HEK293 (cell line): ENCODE data around the gene OR52E5.

ENCODE experiments used
- CTCF ChIA-PET: fragments of 350-600 bp; formaldehyde crosslinking; extraction: SDS; loops from one replicate; lab custom pipeline; 2021; ENCODE audit warnings: antibody characterized with exemption; lab: Yijun Ruan, JAX
- POLR2A ChIA-PET: fragments of 300-600 bp; formaldehyde crosslinking; extraction: SDS; loops from one replicate; lab custom pipeline; 2020; ENCODE audit warnings: antibody characterized with exemption, inconsistent platforms; lab: Yijun Ruan, JAX
- H3K27ac ChIP-seq: fragments of 200-500 bp; sonication (Bioruptor generic); 2 replicates; pipeline ENCODE4 v1.5.1; 2014; ENCODE audit warnings: low read depth, low read length, control low read depth, inconsistent platforms; ENCODE audit errors: extremely low read depth
- H3K36me3 ChIP-seq, 2 experiments: fragments of 200-500 bp in 1 of 2; sonication (Bioruptor generic) in 1 of 2; 1 replicate in 1 of 2; 2 replicates in 1 of 2; pipeline ENCODE4 v1.5.1; 2014 to 2017; ENCODE audit warnings: inconsistent platforms in 2 of 2, low read length in 2 of 2; ENCODE audit not compliant: control insufficient read depth in 2 of 2, insufficient read depth in 1 of 2
- H3K4me1 ChIP-seq: fragments of 200-500 bp; sonication (Bioruptor generic); 2 replicates; pipeline ENCODE4 v1.5.1; 2014; ENCODE audit warnings: mild to moderate bottlenecking, low read length, inconsistent platforms; ENCODE audit not compliant: control insufficient read depth, insufficient read depth
- H3K4me3 ChIP-seq: 2 replicates; pipeline ENCODE4 v1.5.1; 2011; ENCODE audit warnings: low read depth, mild to moderate bottlenecking, control low read depth, low read length, moderate library complexity
- H3K9me3 ChIP-seq: fragments of 200-500 bp; sonication (Bioruptor generic); 2 replicates; pipeline ENCODE4 v1.5.1; 2014; ENCODE audit warnings: low read depth, low read length, inconsistent platforms; ENCODE audit not compliant: control insufficient read depth, insufficient read depth
- ATF2 ChIP-seq: fragments of 450-650 bp; formaldehyde crosslinking; IDR thresholded peaks from 2 replicates; pipeline ENCODE4 v1.5.1; 2016; ENCODE audit warnings: missing biosample characterization, missing genetic modification characterization, low read depth
- KLF1 ChIP-seq: fragments of 450-650 bp; formaldehyde crosslinking; IDR thresholded peaks from 2 replicates; pipeline ENCODE4 v1.5.1; 2016; ENCODE audit warnings: missing biosample characterization, missing genetic modification characterization
- KLF10 ChIP-seq: fragments of 450-650 bp; IDR thresholded peaks from 2 replicates; pipeline ENCODE4 v1.5.1; 2018; ENCODE audit warnings: missing biosample characterization, mild to moderate bottlenecking, missing genetic modification characterization
- PATZ1 ChIP-seq: fragments of 450-650 bp; formaldehyde crosslinking; IDR thresholded peaks from 2 replicates; pipeline ENCODE4 v1.5.1; 2016; ENCODE audit warnings: missing biosample characterization, missing genetic modification characterization
- PRDM4 ChIP-seq: fragments of 450-650 bp; formaldehyde crosslinking; IDR thresholded peaks from 2 replicates; pipeline ENCODE4 v1.5.1; 2017; ENCODE audit warnings: missing biosample characterization, missing genetic modification characterization
- RBAK ChIP-seq: fragments of 450-650 bp; formaldehyde crosslinking; IDR thresholded peaks from 2 replicates; pipeline ENCODE4 v1.5.1; 2016; ENCODE audit warnings: missing biosample characterization, missing genetic modification characterization
- REST ChIP-seq: fragments of 450-650 bp; formaldehyde crosslinking; IDR thresholded peaks from 2 replicates; pipeline ENCODE4 v1.5.1; 2016; ENCODE audit warnings: missing biosample characterization, missing genetic modification characterization
- TCF7L2 ChIP-seq: IDR thresholded peaks from 2 replicates; pipeline ENCODE4 v1.6.1; 2011; ENCODE audit warnings: low read depth, mild to moderate bottlenecking, inconsistent platforms, low read length, moderate library complexity, borderline replicate concordance
- ZBTB48 ChIP-seq: fragments of 450-650 bp; formaldehyde crosslinking; IDR thresholded peaks from 2 replicates; pipeline ENCODE4 v1.5.1; 2016; ENCODE audit warnings: missing biosample characterization, missing genetic modification characterization
- ZNF112 ChIP-seq: fragments of 450-650 bp; formaldehyde crosslinking; IDR thresholded peaks from 2 replicates; pipeline ENCODE4 v1.5.0; 2017; ENCODE audit warnings: missing biosample characterization, missing genetic modification characterization
- ZNF133 ChIP-seq: fragments of 450-650 bp; formaldehyde crosslinking; IDR thresholded peaks from 2 replicates; pipeline ENCODE4 v1.5.1; 2016; ENCODE audit warnings: missing biosample characterization, missing genetic modification characterization
- ZNF138 ChIP-seq: fragments of 450-650 bp; formaldehyde crosslinking; IDR thresholded peaks from 2 replicates; pipeline ENCODE4 v1.5.1; 2016; ENCODE audit warnings: missing biosample characterization, missing genetic modification characterization, borderline replicate concordance
- ZNF16 ChIP-seq: fragments of 450-650 bp; formaldehyde crosslinking; IDR thresholded peaks from 2 replicates; pipeline ENCODE4 v1.5.1; 2016; ENCODE audit warnings: low read depth, missing biosample characterization, missing genetic modification characterization
- ZNF426 ChIP-seq: fragments of 450-650 bp; formaldehyde crosslinking; IDR thresholded peaks from 2 replicates; pipeline ENCODE4 v1.5.1; 2017; ENCODE audit warnings: missing biosample characterization, missing genetic modification characterization, mild to moderate bottlenecking, inconsistent platforms, moderate library complexity
- ZNF518A ChIP-seq: fragments of 450-650 bp; formaldehyde crosslinking; conservative IDR thresholded peaks from 2 replicates; pipeline ENCODE4 v1.5.1; 2016; ENCODE audit warnings: low read depth, missing biosample characterization, missing genetic modification characterization
- ZNF621 ChIP-seq: fragments of 450-650 bp; formaldehyde crosslinking; IDR thresholded peaks from 2 replicates; pipeline ENCODE4 v1.5.1; 2017; ENCODE audit warnings: missing biosample characterization, missing genetic modification characterization
- ZNF623 ChIP-seq: fragments of 450-650 bp; formaldehyde crosslinking; IDR thresholded peaks from 2 replicates; pipeline ENCODE4 v1.5.1; 2016; ENCODE audit warnings: missing biosample characterization, missing genetic modification characterization
- ZNF677 ChIP-seq: fragments of 450-650 bp; IDR thresholded peaks from 2 replicates; pipeline ENCODE4 v1.5.0; 2018; ENCODE audit warnings: missing biosample characterization, mild to moderate bottlenecking, missing genetic modification characterization, moderate library complexity
- ZNF704 ChIP-seq: fragments of 450-650 bp; formaldehyde crosslinking; IDR thresholded peaks from 2 replicates; pipeline ENCODE4 v1.5.1; 2016; ENCODE audit warnings: missing biosample characterization, missing genetic modification characterization
- ZNF76 ChIP-seq: fragments of 450-650 bp; formaldehyde crosslinking; IDR thresholded peaks from 2 replicates; pipeline ENCODE4; 2016; ENCODE audit warnings: low read depth, missing biosample characterization, missing genetic modification characterization, borderline replicate concordance
- ZNF768 ChIP-seq: fragments of 450-650 bp; formaldehyde crosslinking; IDR thresholded peaks from 2 replicates; pipeline ENCODE4 v1.5.1; 2018; ENCODE audit warnings: missing biosample characterization, mild to moderate bottlenecking, missing genetic modification characterization

The OR52E5 gene

GRCh38 chr11:5938603-5938965 lies 45.6 kb downstream of the OR52E5 start:
- ChIA-PET POLR2A (no interaction called here), CTCF (no interaction called here)
- Histone ChIP-seq H3K4me1 (no peaks in the 10 kb centered on the region), H3K9me3 (no peaks in the 10 kb centered on the region), H3K36me3 (no peaks in the 10 kb centered on the region), H3K27ac (no peak overlapping the region), H3K4me3 (no peak overlapping the region)
- TF ChIP-seq ZNF621, result no peak
- no peak for TF ChIP-seq ZNF426 (tag by site-specific recombination)
- TF ChIP-seq ZNF518A (tag by site-specific recombination), result no peak
- TF ChIP-seq RBAK (tag by site-specific recombination), result no peak
- TF ChIP-seq ZNF16 (tag by site-specific recombination), result no peak
- TF ChIP-seq TCF7L2, result no peak
- no peak for TF ChIP-seq KLF1 (tag by site-specific recombination)
- no peak for TF ChIP-seq ZNF76 (tag by site-specific recombination)
- no peak for TF ChIP-seq ZNF768 (tag by site-specific recombination)
- TF ChIP-seq ZBTB48 (tag by site-specific recombination), result no peak
- no peak for TF ChIP-seq ZNF112
- no peak for TF ChIP-seq KLF10 (tag by site-specific recombination)
- no peak for TF ChIP-seq ATF2 (tag by site-specific recombination)
- TF ChIP-seq ZNF138 (tag by site-specific recombination), result no peak
- TF ChIP-seq ZNF677 (tag by site-specific recombination), result no peak

- Histone ChIP-seq H3K27ac (no peak overlapping the region), H3K4me3 (no peak overlapping the region), H3K36me3 (no peaks in the 10 kb centered on the region), H3K4me1 (no peaks in the 10 kb centered on the region), H3K9me3 (no peaks in the 10 kb centered on the region)
- POLR2A ChIA-PET, result no interaction called here
- CTCF ChIA-PET, result no interaction called here
- no peak for TF ChIP-seq ZNF704 (tag by site-specific recombination)
- TF ChIP-seq ZNF133 (tag by site-specific recombination), result no peak
- no peak for TF ChIP-seq PRDM4 (tag by site-specific recombination)
- TF ChIP-seq PATZ1 (tag by site-specific recombination), result no peak
- TF ChIP-seq REST (tag by site-specific recombination), result no peak
- TF ChIP-seq ZNF623 (tag by site-specific recombination), result no peak
These were observed 47.7 kb downstream of the OR52E5 start for GRCh38 chr11:5940748-5941147.
